Subcutaneous adipose tissue (tissue), 4 donors: ENCODE data around the gene LUZP1. TPM values are rescaled to one million over a fixed set of nuclear protein-coding genes. Genes with fewer than 3 reads are reported as not detected.

Source experiments
- CTCF ChIP-seq: fragments of 450-650 bp; IDR thresholded peaks from one replicate; pipeline ENCODE4 v1.5.1; 2016; ENCODE audit warnings: low read depth, mild to moderate bottlenecking, control low read depth, antibody characterized with exemption, moderate library complexity
- total RNA-seq, 4 donors: library from RNA; depleted of rRNA; stranded (reverse); fragments of >200 nt; gene quantifications; one replicate each; pipeline ENCODE4 v1.1.0, GENCODE V29; 2016

LUZP1 gene
- total RNA-seq, 4 donors from 2014 or later, result 23.3 to 30.3 (median 24.7) TPM

GRCh38 chr1:23079025-23079424, 89.6 kb downstream of the LUZP1 start:
- TF ChIP-seq CTCF, result no peak

- no peak for TF ChIP-seq CTCF
These were observed 94.6 kb downstream of the LUZP1 start for GRCh38 chr1:23074012-23074411.

GRCh38 chr1:23069675-23070074, 99.0 kb downstream of the LUZP1 start:
- TF ChIP-seq CTCF, result no peak

- no peak for TF ChIP-seq CTCF
These were observed 99.5 kb downstream of the LUZP1 start for GRCh38 chr1:23069149-23069548.

GRCh38 chr1:23066075-23066474, 102.6 kb downstream of the LUZP1 start:
- TF ChIP-seq CTCF, result no peak

- TF ChIP-seq CTCF, result no peak
These were observed 103.3 kb downstream of the LUZP1 start for GRCh38 chr1:23065385-23065784.

- no peak for TF ChIP-seq CTCF
These were observed 106.4 kb downstream of the LUZP1 start for GRCh38 chr1:23062271-23062670.

- no peak for TF ChIP-seq CTCF
These were observed 111.4 kb downstream of the LUZP1 start for GRCh38 chr1:23057301-23057700.
